ENCODE data around the gene KCTD2. TPM values are rescaled to one million over a fixed set of nuclear protein-coding genes. Genes with fewer than 3 reads are reported as not detected.

The KCTD2 gene
- total RNA-seq, 2 donors from 2014 or later = 27.7 to 32.8 TPM

DNA sequence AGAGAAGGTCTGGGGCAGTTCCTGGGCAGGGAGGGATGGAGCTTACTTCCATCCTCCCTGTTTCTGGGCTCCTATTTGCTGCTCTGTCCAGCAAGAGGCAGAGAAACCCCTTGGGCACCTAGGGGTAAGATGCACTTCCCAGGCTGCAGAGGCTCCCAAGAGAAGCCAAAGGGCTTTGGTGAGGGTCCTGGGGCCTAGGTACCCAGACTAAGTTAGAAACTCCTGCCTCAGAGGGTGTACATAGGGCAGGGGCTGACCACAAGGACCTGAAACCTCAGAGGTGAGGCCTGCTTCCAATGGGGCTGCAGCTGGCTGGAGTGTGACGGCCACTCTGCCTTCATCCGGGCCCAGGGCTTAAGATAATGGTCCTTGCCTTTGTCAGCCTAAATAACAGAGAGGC is 61.2 kb downstream of the KCTD2 start:
- Histone ChIP-seq H3K4me1 (ENCODE audit: control insufficient read depth, insufficient read depth, low read length) (peaks cover 19% of the 10 kb centered on the region), H3K9ac (ENCODE audit: extremely low read depth, low read length, poor library complexity, severe bottlenecking) (no peak overlapping the region), H3K27ac (ENCODE audit: low read depth, low read length) (no peak overlapping the region), H3K36me3 (ENCODE audit: control insufficient read depth, insufficient read depth, low read length) (peaks cover 10% of the 10 kb centered on the region), H3K9me3 (ENCODE audit: control insufficient read depth, low read length) (no peaks in the 10 kb centered on the region), H3K27me3 (ENCODE audit: control insufficient read depth, insufficient read depth, low read length, poor library complexity, severe bottlenecking) (no peaks in the 10 kb centered on the region), H3K4me3 (ENCODE audit: low read length) (no peak overlapping the region)
- DNase-seq = peak; percentile 62
- Mint-ChIP-seq H3K4me3 (peak overlapping the region; percentile 82), H3K27ac (no peak overlapping the region), H3K9me3 (no peaks in the 10 kb centered on the region), H3K36me3 (ENCODE audit: low read depth) (peaks cover 37% of the 10 kb centered on the region), H3K27me3 (ENCODE audit: insufficient read depth) (no peaks in the 10 kb centered on the region), H3K4me1 (peaks cover 29% of the 10 kb centered on the region)
- WGBS, 2 experiments (ENCODE audit: insufficient coverage in 1 of 2, insufficient read length in 1 of 2) = 92% methylated on average over 2 of the region's 2 CpGs; no CpG with 5 or more reads in 1 of the 2 experiments
- TF ChIP-seq, protein P1, sequence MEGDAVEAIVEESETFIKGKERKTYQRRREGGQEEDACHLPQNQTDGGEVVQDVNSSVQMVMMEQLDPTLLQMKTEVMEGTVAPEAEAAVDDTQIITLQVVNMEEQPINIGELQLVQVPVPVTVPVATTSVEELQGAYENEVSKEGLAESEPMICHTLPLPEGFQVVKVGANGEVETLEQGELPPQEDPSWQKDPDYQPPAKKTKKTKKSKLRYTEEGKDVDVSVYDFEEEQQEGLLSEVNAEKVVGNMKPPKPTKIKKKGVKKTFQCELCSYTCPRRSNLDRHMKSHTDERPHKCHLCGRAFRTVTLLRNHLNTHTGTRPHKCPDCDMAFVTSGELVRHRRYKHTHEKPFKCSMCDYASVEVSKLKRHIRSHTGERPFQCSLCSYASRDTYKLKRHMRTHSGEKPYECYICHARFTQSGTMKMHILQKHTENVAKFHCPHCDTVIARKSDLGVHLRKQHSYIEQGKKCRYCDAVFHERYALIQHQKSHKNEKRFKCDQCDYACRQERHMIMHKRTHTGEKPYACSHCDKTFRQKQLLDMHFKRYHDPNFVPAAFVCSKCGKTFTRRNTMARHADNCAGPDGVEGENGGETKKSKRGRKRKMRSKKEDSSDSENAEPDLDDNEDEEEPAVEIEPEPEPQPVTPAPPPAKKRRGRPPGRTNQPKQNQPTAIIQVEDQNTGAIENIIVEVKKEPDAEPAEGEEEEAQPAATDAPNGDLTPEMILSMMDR (conservative IDR thresholded peaks at IDR 0.05) = no peak

DNA sequence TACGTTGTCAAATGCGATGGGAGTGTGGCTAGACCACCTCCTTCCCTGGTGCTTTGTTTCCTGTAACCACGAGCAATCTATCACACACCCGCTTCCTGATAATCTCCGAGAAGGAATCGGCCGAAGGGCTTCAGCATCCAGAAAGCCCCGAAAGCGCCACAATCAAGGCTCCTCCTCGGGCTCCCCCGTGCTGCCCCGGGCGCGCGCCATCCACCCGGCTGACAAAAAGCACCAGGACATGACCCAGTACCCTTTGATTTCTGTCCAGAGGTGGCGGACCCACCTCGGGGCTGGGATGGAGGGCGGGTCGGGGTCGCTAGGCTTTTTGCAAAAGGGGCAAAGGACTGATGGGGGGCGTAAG is 62.0 kb downstream of the KCTD2 start:
- Histone ChIP-seq H3K27me3 (ENCODE audit: control insufficient read depth, insufficient read depth, low read length, poor library complexity, severe bottlenecking) (no peaks in the 10 kb centered on the region), H3K9ac (ENCODE audit: extremely low read depth, low read length, poor library complexity, severe bottlenecking) (peak overlapping the region; percentile 39), H3K36me3 (ENCODE audit: control insufficient read depth, insufficient read depth, low read length) (peaks cover 10% of the 10 kb centered on the region), H3K4me1 (ENCODE audit: control insufficient read depth, insufficient read depth, low read length) (peaks cover 19% of the 10 kb centered on the region), H3K4me3 (ENCODE audit: low read length) (peak overlapping the region; percentile 91), H3K27ac (ENCODE audit: low read depth, low read length) (no peak overlapping the region), H3K9me3 (ENCODE audit: control insufficient read depth, low read length) (no peaks in the 10 kb centered on the region)
- Mint-ChIP-seq H3K36me3 (ENCODE audit: low read depth) (peaks cover 31% of the 10 kb centered on the region), H3K9me3 (no peaks in the 10 kb centered on the region), H3K4me1 (peaks cover 26% of the 10 kb centered on the region), H3K27me3 (ENCODE audit: insufficient read depth) (no peaks in the 10 kb centered on the region), H3K4me3 (peak overlapping the region; percentile 82), H3K27ac (peak overlapping the region; percentile 63)
- TF ChIP-seq, protein P1 (conservative IDR thresholded peaks at IDR 0.05) = no peak
- DNase-seq = peak; percentile 85
- WGBS, 2 experiments (ENCODE audit: insufficient coverage in 1 of 2, insufficient read length in 1 of 2) = 20 to 29% methylated on average over 1 to 22 of the region's 22 CpGs

DNA sequence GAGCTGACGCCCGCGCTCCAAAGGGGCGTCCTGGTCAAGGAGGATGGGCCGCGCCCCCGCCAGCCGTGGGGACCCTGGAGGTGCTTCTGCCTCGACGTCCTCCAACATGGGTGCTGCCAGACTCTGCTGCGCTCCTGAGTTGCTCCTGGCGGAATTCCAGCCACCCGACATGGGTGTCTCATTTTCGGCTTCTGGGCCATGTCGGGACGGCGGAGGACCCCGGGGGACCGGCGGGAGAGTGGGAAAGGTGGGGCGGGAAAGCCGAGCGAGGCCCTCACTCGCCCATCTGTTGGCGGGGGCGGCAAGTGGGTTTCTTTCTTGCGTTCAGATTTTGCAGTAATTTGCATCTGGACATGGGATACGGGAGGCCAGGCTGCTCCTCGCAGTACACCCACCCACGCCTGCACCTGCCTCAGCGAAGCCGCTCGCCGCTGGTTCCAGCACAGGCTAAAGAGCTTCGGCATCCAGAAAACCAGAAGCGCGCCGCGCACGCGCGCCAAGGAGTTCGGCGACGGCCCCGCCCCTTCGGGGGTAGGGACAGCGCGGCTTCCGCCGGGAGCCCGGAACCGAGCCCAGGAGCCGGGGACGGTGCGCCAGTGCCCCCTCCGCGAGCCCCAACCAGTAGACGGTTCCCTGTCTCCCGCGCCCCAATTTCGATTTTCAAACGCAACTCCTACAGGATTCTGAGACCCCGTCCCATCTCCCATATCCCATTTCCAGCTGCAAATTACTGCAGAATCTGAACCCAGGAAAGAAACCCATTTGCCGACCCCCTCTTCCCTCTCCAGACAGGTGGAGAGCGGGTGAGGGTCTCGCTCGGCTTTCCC is 62.6 kb downstream of the KCTD2 start, which contains the start of gene ARMC7:
ARMC7 (plus strand) TSS at position 563 of the 827 bp plus-strand sequence. CDS start 320 bp downstream, outside the sequence.
- no peak within 1 kb of the TSS for H3K27ac ChIP-seq (ENCODE audit: low read depth, low read length)
- DNase-seq = peak; percentile 99
- no peaks in the 10 kb centered on the region for H3K27me3 ChIP-seq (ENCODE audit: control insufficient read depth, insufficient read depth, low read length, poor library complexity, severe bottlenecking)
- TF ChIP-seq, protein P1 (conservative IDR thresholded peaks at IDR 0.05) = no peak
- no peaks in the 10 kb centered on the region for H3K9me3 ChIP-seq (ENCODE audit: control insufficient read depth, low read length)
- peak within 1 kb of the TSS; percentile 70 for H3K9ac ChIP-seq (ENCODE audit: extremely low read depth, low read length, poor library complexity, severe bottlenecking)
- H3K36me3 ChIP-seq (ENCODE audit: control insufficient read depth, insufficient read depth, low read length) = peaks cover 15% of the 10 kb centered on the region
- peak within 1 kb of the TSS; percentile 82 for H3K4me3 Mint-ChIP-seq
- H3K4me3 ChIP-seq (ENCODE audit: low read length) = peak within 1 kb of the TSS; percentile 91
- WGBS, 2 experiments (ENCODE audit: insufficient coverage in 1 of 2, insufficient read length in 1 of 2) = 2 to 3% methylated on average over 30 to 68 of the region's 68 CpGs
- H3K27me3 Mint-ChIP-seq (ENCODE audit: insufficient read depth) = no peaks in the 10 kb centered on the region
- H3K9me3 Mint-ChIP-seq = no peaks in the 10 kb centered on the region
- peaks cover 19% of the 10 kb centered on the region for H3K4me1 ChIP-seq (ENCODE audit: control insufficient read depth, insufficient read depth, low read length)
- H3K27ac Mint-ChIP-seq = peak within 1 kb of the TSS; percentile 94
- peaks cover 36% of the 10 kb centered on the region for H3K36me3 Mint-ChIP-seq (ENCODE audit: low read depth)
- peaks cover 32% of the 10 kb centered on the region for H3K4me1 Mint-ChIP-seq
